Neural progenitor cell (in vitro differentiated cells): Measurements from ENCODE around the gene ITGB3. TPM values are rescaled to one million over a fixed set of nuclear protein-coding genes. Genes with fewer than 3 reads are reported as not detected.

Source experiments
- DNase-seq: peaks from one replicate; pipeline ENCODE4 v3.0.0-alpha.2; 2016; ENCODE audit warnings: low spot score
- H2AFZ ChIP-seq: fragments of 200-600 bp; sonication (generic); replicated peaks from 2 replicates; pipeline ENCODE4 v1.6.1; 2016; ENCODE audit warnings: antibody characterized with exemption
- H3F3A ChIP-seq: fragments of 200-600 bp; sonication (generic); 2 replicates; pipeline ENCODE4 v1.6.1; 2016; ENCODE audit warnings: antibody characterized with exemption, low read depth
- H3K27ac ChIP-seq: fragments of 200-600 bp; sonication (generic); 2 replicates; pipeline ENCODE4 v1.5.1; 2016; ENCODE audit warnings: mild to moderate bottlenecking
- H3K27me3 ChIP-seq: fragments of 200-600 bp; sonication (generic); 2 replicates; pipeline ENCODE4 v1.6.1; 2016; ENCODE audit warnings: mild to moderate bottlenecking, moderate library complexity
- H3K36me3 ChIP-seq: fragments of 200-600 bp; sonication (generic); 2 replicates; pipeline ENCODE4 v1.5.1; 2016
- H3K4me1 ChIP-seq: fragments of 200-600 bp; sonication (generic); 2 replicates; pipeline ENCODE4 v1.6.1; 2016; ENCODE audit warnings: mixed run types
- H3K4me2 ChIP-seq: fragments of 200-600 bp; sonication (generic); 2 replicates; pipeline ENCODE4 v1.6.1; 2016
- H3K4me3 ChIP-seq: fragments of 200-600 bp; sonication (generic); 2 replicates; pipeline ENCODE4 v1.5.1; 2016
- H3K79me2 ChIP-seq: fragments of 200-600 bp; sonication (generic); 2 replicates; pipeline ENCODE4 v1.6.1; 2016; ENCODE audit warnings: low read depth
- H3K9ac ChIP-seq: fragments of 200-600 bp; sonication (generic); 2 replicates; pipeline ENCODE4 v1.6.1; 2016
- H3K9me3 ChIP-seq: fragments of 200-600 bp; sonication (generic); 2 replicates; pipeline ENCODE4 v1.5.1; 2016; ENCODE audit warnings: low read depth
- H4K20me1 ChIP-seq: fragments of 200-600 bp; sonication (generic); 2 replicates; pipeline ENCODE4 v1.6.1; 2016; ENCODE audit warnings: low read depth
- H3K27ac Mint-ChIP-seq: 3 replicates; pipeline ENCODE4 v1.8.0; 2021; ENCODE audit warnings: mixed read lengths
- H3K27me3 Mint-ChIP-seq: 2 replicates; pipeline ENCODE4 v1.8.0; 2022; ENCODE audit warnings: low read depth, mild to moderate bottlenecking, inconsistent platforms, moderate library complexity, mixed read lengths; ENCODE audit not compliant: insufficient read depth
- H3K36me3 Mint-ChIP-seq: 3 replicates; pipeline ENCODE4 v1.8.0; 2021; ENCODE audit warnings: mixed read lengths
- H3K4me1 Mint-ChIP-seq: 3 replicates; pipeline ENCODE4 v1.8.0; 2021; ENCODE audit warnings: mixed read lengths
- H3K4me3 Mint-ChIP-seq: 3 replicates; pipeline ENCODE4 v1.8.0; 2021; ENCODE audit warnings: mild to moderate bottlenecking, moderate library complexity, mixed read lengths
- H3K9me3 Mint-ChIP-seq: 3 replicates; pipeline ENCODE4 v1.8.0; 2020; ENCODE audit warnings: mixed read lengths
- CTCF ChIP-seq: fragments of 200-600 bp; sonication (generic); IDR thresholded peaks from 2 replicates; pipeline ENCODE4 v1.5.1; 2017; ENCODE audit warnings: antibody characterized with exemption, mild to moderate bottlenecking
- EZH2 ChIP-seq: fragments of 200-600 bp; sonication (generic); IDR thresholded peaks from 2 replicates; pipeline ENCODE4 v1.6.1; 2017; ENCODE audit warnings: antibody characterized with exemption, mild to moderate bottlenecking, moderate library complexity
- EZH2phosphoT487 ChIP-seq: fragments of 200-600 bp; sonication (generic); IDR thresholded peaks from 2 replicates; pipeline ENCODE4 v1.6.1; 2017; ENCODE audit warnings: antibody characterized with exemption
- total RNA-seq: library from RNA; depleted of rRNA; stranded (reverse); fragments of >200 nt; gene quantifications from 2 replicates; pipeline ENCODE4 v1.2.3, GENCODE V29; 2015; ENCODE audit warnings: low replicate concordance

Gene ITGB3
- total RNA-seq, 1 donor from 2014 or later: 0.47 TPM

- Mint-ChIP-seq H3K36me3 (no peaks in the 10 kb centered on the region), H3K9me3 (no peaks in the 10 kb centered on the region), H3K27me3 (peaks cover 5% of the 10 kb centered on the region), H3K4me3 (no peak overlapping the region), H3K4me1 (peaks cover 2% of the 10 kb centered on the region), H3K27ac (no peak overlapping the region)
- Histone ChIP-seq H3K9me3 (no peaks in the 10 kb centered on the region), H3K4me3 (no peak overlapping the region), H3K27me3 (no peaks in the 10 kb centered on the region), H3K9ac (no peak overlapping the region), H3K4me1 (no peaks in the 10 kb centered on the region), H3K4me2 (no peak overlapping the region), H2AFZ (no peak overlapping the region), H4K20me1 (no peaks in the 10 kb centered on the region), H3F3A (no peaks in the 10 kb centered on the region), H3K36me3 (no peaks in the 10 kb centered on the region), H3K79me2 (no peaks in the 10 kb centered on the region), H3K27ac (no peak overlapping the region)
- TF ChIP-seq CTCF: no peak
- no peak for TF ChIP-seq EZH2phosphoT487
- no peak for TF ChIP-seq EZH2
- DNase-seq: no peak
These were observed 35.7 kb downstream of the ITGB3 start for GRCh38 chr17:47289302-47289701.

- H3K4me1 ChIP-seq: peaks cover 11% of the 10 kb centered on the region
- H3K9ac ChIP-seq: no peak overlapping the region
- TF ChIP-seq EZH2phosphoT487: no peak
- TF ChIP-seq EZH2: no peak
- TF ChIP-seq CTCF: no peak
- H3K4me1 Mint-ChIP-seq: peaks cover 16% of the 10 kb centered on the region
- no peaks in the 10 kb centered on the region for H3F3A ChIP-seq
- no peak overlapping the region for H3K27ac ChIP-seq
- no peaks in the 10 kb centered on the region for H3K36me3 ChIP-seq
- H3K36me3 Mint-ChIP-seq: no peaks in the 10 kb centered on the region
- H3K79me2 ChIP-seq: no peaks in the 10 kb centered on the region
- H3K27ac Mint-ChIP-seq: no peak overlapping the region
- no peak overlapping the region for H3K4me2 ChIP-seq
- no peak for DNase-seq
- H3K9me3 ChIP-seq: no peaks in the 10 kb centered on the region
- H3K4me3 ChIP-seq: no peak overlapping the region
- no peaks in the 10 kb centered on the region for H3K27me3 ChIP-seq
- no peaks in the 10 kb centered on the region for H3K9me3 Mint-ChIP-seq
- peaks cover 5% of the 10 kb centered on the region for H3K27me3 Mint-ChIP-seq
- H2AFZ ChIP-seq: no peak overlapping the region
- H3K4me3 Mint-ChIP-seq: no peak overlapping the region
- no peaks in the 10 kb centered on the region for H4K20me1 ChIP-seq
These were observed 37.2 kb downstream of the ITGB3 start for GRCh38 chr17:47290870-47291241.

- no peak overlapping the region for H3K4me3 ChIP-seq
- TF ChIP-seq CTCF (no peak), EZH2phosphoT487 (no peak), EZH2 (no peak)
- peaks cover 19% of the 10 kb centered on the region for H3K4me1 Mint-ChIP-seq
- no peaks in the 10 kb centered on the region for H4K20me1 ChIP-seq
- peaks cover 5% of the 10 kb centered on the region for H3K27me3 Mint-ChIP-seq
- no peaks in the 10 kb centered on the region for H3K9me3 Mint-ChIP-seq
- H3K4me2 ChIP-seq: no peak overlapping the region
- H3K27me3 ChIP-seq: no peaks in the 10 kb centered on the region
- peak overlapping the region; percentile 4 for H3K27ac Mint-ChIP-seq
- no peak overlapping the region for H3K4me3 Mint-ChIP-seq
- H3K36me3 ChIP-seq: no peaks in the 10 kb centered on the region
- H3K27ac ChIP-seq: no peak overlapping the region
- no peaks in the 10 kb centered on the region for H3K79me2 ChIP-seq
- H3K4me1 ChIP-seq: peaks cover 13% of the 10 kb centered on the region
- H3K9ac ChIP-seq: no peak overlapping the region
- H3K9me3 ChIP-seq: no peaks in the 10 kb centered on the region
- no peak for DNase-seq
- H3K36me3 Mint-ChIP-seq: no peaks in the 10 kb centered on the region
- H3F3A ChIP-seq: no peaks in the 10 kb centered on the region
- no peak overlapping the region for H2AFZ ChIP-seq
These were observed 37.7 kb downstream of the ITGB3 start for GRCh38 chr17:47291242-47291873.
